ENCODE data around the gene HELZ2.

The HELZ2 gene

DNA sequence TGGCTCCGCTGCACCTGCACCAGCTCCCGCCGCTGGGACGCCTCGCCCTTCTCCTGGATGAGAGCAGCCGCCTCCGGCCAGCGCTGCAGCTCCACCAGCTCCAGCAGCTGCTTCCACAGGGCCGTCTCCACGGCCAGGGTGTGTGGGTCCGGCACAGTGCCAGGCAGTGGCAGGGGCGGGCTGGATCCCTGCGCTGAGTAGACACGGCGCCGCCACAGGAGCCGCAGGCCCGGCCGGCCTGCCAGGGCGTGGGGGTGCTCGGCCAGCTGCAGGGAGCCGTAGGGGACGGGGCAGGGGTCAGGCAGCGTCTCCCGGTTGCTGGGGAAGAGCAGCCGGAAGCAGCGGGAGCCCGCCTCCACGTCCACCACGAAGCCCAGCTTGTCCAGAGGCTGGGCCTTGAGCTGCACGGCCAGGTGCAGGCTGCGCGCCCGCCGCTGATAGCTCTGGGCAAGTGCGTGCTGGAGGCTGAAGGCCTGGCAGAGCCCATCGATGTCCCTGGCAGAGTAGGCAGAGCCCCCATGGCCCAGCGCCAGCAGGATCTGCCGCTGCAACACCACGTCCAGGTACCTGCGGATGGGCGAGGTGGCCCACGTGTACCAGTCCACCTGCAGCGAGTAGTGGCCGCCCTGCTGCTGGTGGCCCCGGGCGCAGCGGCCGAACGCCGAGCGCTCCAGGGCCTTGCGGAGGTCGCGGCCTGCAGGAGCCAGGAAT is 10.7 kb downstream of the HELZ2 start:
- DNase-seq = no peak

DNA sequence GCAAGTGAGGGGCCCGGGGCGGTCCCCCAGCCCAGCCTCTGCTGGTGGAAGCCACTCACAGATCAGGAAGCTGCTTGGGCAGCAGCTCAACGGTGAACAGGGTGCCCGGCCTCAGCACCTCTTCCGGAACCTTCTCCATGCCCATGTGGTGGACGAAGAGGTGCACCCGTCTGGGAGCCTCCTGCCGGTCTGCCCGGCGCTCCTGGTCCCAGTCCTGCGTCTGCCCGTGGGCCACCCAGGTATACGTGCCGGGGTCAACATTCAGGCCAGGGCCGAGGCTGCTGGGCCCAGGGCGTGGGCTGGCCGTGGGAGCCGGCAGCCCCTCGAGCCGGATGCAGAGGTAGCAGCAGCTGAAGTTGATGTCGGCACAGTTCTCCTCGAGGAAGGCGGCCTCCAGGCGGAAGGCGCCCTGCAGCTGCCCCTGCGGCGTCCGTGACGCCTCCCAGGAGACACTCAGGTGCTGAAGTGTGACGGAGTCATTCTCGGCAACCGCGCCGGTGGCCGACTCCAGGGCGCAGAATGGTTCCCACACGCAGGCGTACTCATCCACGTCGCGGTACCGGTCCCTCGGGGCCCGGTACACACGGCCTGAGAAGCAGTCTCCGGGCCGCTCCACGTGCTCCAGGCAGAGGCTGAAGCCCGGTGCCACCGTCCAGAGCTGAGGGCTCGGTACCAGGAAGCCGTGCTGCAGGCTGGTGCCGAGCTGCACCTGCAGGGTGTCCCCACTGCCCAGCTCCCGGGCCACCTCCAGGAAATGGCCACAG is 11.4 kb downstream of the HELZ2 start:
- no peak for DNase-seq

DNA sequence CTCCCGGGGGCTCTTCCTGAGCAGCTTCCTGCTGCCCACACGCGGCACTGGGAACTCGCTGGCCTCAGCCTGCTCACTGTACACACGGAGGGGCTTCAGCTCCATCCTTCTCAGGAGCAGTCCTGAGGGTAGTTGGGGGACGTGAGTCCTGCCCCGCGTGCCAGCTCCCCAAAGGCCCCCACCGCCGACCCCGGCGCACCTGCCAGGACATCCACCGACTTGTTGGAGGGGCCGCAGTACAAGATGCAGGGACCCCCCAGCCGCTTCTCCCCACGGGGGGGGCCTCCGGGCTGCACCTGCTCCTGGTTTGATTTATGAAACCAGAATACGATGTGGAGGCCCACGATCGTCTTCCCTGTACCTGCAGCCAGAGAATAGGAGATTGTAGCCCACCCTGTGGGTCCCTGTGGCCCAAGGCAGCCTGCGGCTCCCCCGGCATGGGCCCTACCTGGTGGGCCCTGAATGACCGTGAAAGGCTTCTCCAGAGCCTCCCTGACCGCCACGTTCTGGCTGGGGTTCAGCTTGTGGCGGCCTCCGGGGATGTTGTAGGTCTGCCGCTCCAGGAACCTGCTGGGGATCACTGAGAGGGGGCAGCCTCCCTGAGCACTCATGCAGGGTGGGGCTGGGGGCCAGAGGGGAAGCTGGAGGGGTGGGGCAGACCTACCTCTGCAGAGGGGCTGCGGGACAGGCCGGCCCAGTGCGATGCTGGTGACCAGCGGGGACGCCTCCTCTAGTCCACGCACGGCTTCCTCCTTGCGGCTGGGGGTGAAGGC is 12.2 kb downstream of the HELZ2 start:
- DNase-seq = no peak

DNA sequence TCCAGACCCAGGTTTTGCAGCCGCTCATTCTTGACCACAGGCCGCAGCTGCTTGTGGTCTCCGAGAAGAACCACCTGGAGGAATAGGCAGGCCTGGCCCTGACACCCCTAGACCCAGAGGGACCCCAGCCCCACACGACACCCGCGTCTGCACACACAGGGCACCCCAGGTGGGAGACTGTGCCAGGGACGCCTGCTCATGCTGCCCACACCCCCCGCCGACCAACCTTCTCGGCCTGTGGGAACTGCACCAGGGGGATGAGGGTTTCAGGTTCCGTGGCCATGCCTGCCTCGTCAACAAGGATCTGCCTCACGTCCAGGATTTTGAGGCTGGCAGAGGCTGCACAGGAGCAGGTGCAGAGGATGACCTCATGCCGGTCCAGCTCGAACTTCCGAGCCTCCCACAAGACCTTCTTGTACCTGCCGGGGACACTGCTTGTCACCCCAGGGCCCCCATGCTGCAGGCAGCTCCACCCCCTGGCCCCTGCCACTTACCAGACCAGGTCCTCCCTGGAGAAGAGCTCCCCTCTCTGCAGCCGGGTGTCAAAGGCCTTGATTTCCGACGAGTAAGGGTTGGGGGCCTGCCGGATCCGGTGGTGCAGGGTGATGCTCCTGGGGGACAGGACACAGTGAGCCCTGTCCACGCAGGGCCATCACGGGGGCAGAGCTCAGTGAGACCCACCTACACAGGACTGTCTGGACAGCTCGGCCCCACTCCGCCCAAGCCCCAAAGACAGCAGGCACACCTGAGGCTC is 13.0 kb downstream of the HELZ2 start:
- DNase-seq = no peak

DNA sequence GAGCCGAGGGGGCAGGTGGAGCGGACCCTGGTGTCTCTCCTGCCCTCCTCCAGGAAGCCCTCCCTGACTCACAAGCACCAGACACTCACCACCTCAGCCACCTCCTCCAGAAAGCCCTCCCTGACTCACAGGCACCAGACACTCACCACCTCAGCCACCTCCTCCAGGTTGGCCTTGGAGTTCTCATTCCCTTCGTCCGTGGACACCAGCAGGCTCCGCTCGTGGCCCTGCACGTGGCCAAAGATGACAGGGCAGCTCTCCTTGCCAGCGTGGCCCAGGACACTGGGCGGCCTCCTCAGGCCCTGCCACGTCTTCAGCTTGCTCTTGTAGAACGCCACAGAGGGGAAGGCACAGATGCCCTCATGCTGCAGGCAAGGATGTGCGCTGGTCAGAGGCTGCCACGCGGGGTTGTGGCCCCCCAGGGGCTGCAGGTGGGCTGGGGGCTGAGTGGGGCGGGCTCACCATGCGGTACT is 13.7 kb downstream of the HELZ2 start:
- no peak for DNase-seq

DNA sequence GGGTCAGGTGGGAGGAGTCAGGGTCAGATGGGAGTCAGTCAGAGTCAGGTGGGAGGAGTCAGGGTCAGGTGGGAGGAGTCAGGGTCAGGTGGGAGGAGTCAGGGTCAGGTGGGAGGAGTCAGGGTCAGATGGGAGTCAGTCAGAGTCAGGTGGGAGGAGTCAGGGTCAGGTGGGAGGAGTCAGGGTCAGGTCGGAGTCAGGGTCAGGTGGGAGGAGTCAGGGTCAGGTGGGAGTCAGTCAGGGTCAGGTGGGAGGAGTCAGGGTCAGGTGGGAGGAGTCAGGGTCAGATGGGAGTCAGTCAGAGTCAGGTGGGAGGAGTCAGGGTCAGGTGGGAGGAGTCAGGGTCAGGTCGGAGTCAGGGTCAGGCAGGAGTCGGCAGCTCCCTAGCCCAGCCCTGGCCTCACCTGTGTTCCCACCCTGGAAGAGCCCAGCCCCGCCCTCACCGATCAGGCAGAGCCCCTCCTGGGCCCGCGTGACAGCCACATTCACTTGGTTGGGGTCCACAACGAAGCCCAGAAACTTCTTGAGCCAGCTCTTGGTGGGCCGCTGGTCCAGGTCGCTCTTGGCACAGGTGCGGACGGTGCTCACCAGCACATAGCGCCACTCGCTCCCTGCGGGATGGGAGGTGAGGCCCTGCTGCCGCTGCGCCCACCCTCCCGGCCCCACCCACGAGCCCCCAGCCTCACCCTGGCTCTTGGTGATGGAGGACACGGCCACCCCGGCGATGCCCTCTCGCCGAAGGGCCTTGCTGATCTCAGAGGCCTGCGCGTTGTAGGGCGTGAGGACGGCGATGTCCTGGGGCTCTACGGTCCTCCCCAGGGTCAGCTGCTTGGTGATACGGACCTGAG is 14.3 kb downstream of the HELZ2 start:
- peak; percentile 67 for DNase-seq

DNA sequence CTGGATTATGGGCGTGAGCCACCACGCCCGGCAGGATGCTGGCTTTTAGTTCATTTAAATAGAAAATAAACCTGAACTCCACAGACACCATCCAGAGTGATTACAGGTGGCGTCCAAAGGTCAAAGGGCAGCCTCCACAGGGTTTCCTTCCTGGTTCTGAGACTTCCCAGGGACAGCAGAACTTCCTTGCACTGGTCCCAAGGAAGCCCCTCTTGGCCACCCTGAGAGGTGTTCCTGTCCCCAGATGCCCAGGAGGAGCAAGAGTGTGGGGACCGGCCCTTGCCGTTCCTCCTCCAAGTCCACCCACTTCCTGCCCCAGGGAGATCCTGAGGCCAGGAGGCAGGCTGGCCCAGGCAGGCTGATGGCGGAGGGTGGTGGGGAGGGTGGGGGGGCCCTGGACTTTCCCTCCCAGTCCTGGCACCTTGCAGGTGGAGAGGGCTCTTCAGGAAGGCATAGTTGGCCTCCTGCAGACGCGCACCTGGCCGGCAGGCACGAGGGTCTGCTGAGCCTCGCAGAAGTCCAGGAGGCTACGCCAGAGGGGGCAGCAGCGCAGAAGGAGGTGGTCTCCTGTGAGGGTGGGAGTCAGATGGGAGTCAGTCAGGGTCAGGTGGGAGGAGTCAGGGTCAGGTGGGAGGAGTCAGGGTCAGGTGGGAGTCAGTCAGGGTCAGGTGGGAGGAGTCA is 15.1 kb downstream of the HELZ2 start:
- no peak for DNase-seq

DNA sequence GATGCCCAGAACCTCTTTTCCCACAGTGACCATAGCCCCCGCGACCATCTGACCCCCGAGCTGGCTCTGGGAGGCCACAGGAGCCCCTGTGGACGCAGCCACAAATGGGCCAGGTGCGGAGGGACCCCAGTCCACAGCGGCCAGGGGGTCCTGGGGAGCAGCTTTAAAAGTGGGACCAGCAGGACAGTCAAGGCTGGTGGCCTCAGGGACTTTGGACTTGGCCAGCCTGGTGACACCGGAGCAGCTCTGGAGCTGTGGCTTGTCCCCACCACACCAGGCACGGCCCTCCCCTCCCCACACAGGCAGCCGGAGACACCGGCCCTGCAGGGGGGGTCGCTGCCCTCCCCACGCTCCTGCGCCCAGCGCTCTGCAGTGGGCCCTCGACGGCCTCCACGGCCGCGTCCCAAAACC is 16.6 kb downstream of the HELZ2 start:
- DNase-seq = no peak

DNA sequence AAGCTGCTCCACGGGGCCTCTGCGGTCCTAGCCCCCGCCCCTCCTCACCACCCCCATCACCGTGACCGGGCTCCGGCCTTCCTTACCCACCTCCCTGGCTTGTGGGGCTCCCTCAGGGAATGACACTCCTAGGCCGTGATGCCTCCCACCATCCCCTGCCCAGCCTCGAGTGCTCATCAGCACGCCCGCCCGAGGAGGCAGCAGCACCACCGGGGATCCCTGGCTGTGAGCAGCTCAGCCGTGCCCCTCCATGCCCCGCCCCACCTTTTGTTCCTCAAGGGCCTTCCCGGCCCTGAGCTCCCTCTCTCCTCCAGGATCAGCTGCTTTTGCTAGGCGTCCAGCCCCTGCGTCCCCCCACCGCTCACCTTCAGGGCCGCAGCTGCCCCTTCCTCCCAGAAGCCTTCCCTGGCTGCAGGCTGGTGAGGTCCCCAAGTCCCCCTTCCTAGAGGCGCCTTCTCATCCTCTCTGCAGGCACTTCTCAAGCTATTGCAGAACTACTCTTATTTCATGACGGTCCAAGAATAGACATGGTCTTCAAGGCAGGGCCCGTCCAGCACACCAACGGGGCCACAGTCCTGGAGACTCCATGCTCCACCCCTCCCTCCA is 17.1 kb downstream of the HELZ2 start:
- DNase-seq = no peak

DNA sequence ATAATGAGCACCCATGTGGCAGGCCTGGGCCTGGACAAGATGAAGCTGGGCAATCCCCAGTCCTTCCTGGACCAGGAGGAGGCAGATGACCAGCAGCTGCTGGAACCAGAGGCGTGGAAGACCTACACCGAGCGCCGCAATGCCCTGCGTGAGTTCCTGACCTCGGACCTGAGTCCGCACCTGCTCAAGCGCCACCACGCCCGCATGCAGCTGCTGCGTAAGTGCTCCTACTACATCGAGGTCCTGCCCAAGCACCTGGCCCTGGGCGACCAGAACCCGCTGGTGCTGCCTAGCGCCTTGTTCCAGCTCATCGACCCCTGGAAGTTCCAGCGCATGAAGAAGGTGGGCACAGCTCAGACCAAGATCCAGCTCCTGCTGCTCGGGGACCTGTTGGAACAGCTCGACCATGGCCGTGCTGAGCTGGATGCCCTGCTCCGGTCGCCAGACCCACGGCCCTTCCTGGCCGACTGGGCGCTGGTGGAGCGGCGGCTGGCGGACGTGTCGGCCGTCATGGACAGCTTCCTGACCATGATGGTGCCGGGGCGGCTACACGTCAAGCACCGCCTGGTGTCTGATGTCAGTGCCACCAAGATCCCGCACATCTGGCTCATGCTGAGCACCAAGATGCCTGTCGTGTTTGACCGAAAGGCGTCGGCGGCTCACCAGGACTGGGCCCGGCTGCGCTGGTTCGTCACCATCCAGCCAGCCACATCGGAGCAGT is 18.2 kb downstream of the HELZ2 start:
- DNase-seq = no peak

DNA sequence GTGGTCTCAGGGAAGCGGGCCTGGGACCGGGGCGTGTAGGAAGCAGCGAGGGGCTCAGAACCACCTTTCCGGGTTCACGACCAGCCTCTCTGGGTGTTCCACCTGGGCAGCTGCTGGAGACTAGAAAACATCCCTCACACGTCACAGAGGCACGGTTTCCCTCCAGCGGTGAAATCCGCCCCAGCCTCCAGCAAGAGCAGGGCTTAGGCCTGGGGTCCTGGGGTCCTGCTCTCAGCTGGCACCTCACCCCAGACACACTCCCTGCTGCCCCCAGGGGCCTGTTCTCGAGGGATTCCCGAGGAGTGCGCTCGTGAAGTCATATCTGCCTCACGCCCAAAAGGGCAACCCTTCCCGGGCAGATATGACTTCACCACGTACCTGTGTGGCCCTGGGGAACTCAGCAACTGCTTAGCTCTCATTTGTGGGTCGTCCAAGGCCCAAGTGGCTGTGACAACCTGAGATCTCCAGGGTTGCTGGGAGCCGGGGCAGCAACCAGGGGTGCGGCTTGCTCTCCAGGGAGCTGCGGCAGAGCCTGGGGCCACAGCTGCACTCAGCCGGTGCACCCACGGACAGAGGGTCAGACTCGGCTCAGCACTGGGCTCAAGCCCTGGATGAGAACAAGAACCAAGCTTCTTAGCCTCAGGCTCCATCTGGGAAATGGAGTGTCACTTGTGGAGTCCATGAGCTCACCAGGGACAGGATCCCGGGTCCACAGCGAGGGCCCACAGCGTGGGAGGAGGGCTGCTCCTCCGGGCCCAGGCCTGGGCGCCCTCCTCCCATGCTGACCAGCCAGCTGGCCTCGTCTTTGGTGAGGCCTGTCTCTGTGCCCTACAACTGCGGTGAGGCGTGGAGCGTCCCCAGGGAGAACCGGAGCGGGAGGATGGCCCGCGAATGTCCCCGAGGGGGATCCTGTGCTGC is 19.4 kb downstream of the HELZ2 start:
- peak; percentile 19 for DNase-seq

DNA sequence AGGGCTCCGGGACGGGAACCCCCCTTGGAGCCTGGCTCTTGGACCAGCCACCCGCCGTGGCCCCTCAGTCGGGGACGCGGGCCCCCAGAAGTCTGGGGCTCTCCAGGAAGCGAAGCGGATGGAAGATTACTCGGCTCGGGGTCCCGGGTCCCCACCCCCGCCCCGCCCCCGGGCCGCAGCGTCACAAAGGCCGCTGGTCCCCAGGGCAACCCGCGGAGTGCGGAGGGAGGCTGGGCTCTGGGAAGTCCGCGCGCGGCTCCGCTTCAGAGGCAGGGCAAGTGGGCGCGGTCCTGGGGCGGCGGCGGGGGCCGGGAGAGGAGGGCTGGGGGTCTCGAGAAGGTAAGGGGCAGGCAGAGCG is 20.1 kb downstream of the HELZ2 start, which contains the start of gene FNDC11:
Gene FNDC11, plus strand, starts transcription at position 227 of the 358 bp plus-strand sequence. CDS start 1,505 bp downstream, outside the sequence.
- DNase-seq = peak; percentile 66

DNA sequence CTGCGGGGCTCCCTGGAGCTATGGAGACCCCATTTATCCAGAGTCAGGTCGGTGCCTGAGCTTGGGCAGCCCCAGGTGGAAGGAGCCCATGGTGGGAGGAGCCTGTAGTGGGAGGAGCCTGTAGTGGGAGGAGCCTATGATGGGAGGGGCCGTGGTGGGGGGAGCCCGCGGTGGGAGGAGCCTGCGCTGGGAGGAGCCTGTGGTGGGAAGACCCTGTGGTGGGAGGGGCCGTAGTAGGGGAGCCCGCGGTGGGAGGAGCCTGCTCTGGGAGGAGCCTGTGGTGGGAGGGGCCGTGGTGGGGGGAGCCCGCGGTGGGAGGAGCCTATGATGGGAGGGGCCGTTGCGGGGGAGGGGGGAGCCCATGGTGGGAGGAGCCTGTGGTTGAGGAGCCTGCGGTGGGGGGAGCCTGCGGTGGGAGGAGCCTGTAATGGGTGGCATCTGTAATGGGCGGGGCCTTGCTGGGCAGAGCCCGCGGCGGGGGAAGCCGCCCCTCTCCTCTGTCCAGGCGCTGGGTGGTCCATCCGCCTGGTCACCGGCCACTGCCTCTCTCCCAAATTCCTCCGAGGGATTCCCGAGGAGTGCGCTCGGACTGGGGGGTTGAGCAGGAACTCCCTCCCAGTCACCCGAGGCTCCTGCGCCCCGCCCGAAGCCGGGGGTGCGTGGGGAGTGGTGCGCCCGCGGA is 20.6 kb downstream of the HELZ2 start:
- DNase-seq = peak; percentile 92

DNA sequence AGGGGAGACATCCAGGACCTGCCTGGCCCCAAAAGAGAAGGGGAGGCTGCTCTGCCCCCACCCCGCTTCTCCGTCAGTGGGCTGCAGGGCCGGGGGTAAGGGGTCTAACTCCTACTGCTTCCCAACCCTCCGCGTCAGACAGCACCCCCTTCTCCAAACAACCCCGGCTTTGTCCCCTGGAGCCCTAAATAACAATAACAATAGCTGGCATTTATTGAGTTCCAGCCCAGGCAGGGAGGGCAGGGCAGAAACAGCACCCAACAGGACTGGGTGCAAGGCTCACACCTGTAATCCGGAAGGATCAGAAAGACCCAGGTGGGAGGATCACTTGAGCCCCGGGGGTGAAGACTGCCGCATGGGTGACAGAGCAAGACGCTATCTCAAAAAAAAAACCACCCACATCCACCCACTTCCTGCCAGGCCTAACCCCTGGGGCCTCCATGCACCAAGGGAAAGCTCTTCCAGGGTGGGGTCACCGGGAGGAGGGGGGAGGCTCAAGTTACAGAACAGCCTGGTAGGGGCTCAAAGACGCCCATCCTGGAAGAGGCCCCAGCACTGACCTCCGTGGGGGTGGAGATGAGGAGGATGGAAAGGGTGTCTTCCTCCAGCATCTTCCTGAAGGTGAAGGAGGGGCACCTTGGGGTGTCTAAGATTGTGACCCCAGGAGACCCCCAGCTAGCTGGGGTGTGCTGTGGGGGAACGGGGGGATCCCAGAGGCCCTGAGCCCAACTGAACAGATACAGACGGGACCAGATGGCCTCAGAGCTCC is 21.4 kb downstream of the HELZ2 start:
- DNase-seq = peak; percentile 71

DNA sequence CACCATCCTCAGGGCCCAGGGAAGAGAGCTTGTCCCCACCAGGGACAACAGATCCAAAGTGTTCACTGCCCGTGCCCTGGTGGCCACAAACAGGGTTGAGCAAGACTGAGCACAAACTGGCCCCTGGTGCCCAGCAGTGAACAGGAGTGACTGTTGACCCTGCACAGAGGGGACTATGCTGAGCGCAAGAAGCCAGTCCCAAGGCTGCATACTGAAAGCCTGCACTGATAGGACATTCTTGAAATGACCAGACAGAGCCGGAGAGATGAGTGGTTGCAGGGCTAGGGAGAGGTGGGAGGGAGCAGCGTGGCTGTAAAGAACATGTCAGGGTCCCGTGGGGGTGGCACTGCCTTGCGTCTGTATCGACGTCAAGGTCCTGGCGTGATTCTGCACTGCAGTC is 23.0 kb downstream of the HELZ2 start:
- DNase-seq = no peak

DNA sequence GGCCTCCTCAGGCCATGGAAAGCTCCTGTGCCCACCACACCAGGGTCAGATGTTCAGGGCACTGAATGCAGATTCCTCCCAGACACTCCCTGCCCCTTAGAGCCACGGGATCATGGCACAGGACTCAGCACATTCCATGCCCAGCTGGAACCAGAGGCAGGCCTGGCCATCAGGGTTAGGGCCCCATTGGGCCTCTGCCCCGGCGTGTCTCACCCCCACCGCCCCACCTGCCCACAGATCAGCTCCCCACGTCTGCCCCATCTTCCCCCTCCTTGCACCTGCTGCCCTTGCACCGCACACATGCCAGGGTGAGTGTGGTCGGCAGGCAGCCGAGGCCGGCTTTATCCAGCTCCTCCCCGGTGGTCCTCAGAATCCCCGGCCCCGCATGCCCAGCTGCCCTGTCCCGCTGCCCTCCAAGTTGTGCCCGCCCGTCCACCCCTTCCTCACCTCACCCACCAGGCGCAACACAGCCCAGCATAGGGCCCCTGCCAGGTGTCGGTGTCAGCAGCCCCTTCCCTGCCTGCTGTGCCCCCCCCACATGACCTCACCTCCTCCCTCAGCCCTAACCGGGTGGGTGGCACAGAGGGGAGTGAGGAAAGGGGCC is 24.3 kb downstream of the HELZ2 start:
- no peak for DNase-seq

DNA sequence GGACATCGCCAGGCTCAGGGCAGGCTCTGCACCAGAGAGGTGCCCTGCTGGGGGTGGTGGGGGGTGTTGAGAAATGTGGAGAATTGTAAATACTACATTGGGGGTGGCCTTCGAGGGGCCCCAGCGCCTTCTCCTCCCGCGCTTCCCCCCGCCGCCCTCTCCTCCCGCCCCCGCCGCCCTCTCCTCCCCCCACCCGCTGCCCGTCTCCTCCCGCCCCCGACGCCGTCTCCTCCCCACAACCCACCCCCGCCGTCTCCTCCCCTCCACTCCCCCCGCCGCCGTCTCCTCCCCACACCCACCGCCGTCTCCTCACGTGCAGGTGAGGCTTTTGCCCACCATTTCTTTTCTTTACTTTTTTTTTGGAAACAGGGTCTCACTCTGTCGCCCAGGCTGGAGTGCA is 25.0 kb downstream of the HELZ2 start:
- no peak for DNase-seq

Data from CD4-positive, alpha-beta T cell treated with Interleukin-12 subunit alpha and Interleukin-12 subunit beta, for 1 hour (primary cell).